Stimulated activated naive B cell treated with anti-CD40 and anti-IgM and Interleukin-4, amounts not matched to agents 10 μg/mL and 1 μg/mL and 100 μg/mL, for 72 hours (primary cell): Measurements from ENCODE around the gene OR2M5.

Experiments used
- ATAC-seq, 2 donors: fragments of 150-1000 bp; cut with Tn5 transposase; replicated peaks; 2 replicates each; pipeline ENCODE4 v1.10.0; 2021; ENCODE audit warnings: moderate library complexity in 1 of 2
- DNase-seq: peaks from one replicate; pipeline ENCODE4 v3.0.0; 2021
- H3K27ac Mint-ChIP-seq: one replicate; pipeline ENCODE4 v1.8.0; 2022; ENCODE audit warnings: mild to moderate bottlenecking, mixed read lengths
- H3K27me3 Mint-ChIP-seq, 2 donors: one replicate each; pipeline ENCODE4 v1.8.0; 2022; ENCODE audit warnings: mixed read lengths in 2 of 2
- H3K36me3 Mint-ChIP-seq, 2 donors: one replicate each; pipeline ENCODE4 v1.8.0; 2022; ENCODE audit warnings: mixed read lengths in 2 of 2, mild to moderate bottlenecking in 1 of 2
- H3K4me1 Mint-ChIP-seq, 2 donors: one replicate each; pipeline ENCODE4 v1.8.0; 2022; ENCODE audit warnings: mixed read lengths in 2 of 2, mild to moderate bottlenecking in 1 of 2
- H3K4me3 Mint-ChIP-seq, 2 donors: one replicate each; pipeline ENCODE4 v1.8.0; 2022; ENCODE audit warnings: mild to moderate bottlenecking in 2 of 2, mixed read lengths in 2 of 2, moderate library complexity in 1 of 2
- H3K9me3 Mint-ChIP-seq, 2 donors: one replicate each; pipeline ENCODE4 v1.8.0; 2022; ENCODE audit warnings: mixed read lengths in 2 of 2, mild to moderate bottlenecking in 1 of 2

OR2M5 gene

GRCh38 chr1:248144513-248145198, at the start of gene OR2M5:
Gene OR2M5 (plus strand): TSS chr1:248145148. CDS start chr1:248145148, 0 bp downstream.
- peaks cover 6 to 8% of the 10 kb centered on the region in 2 donors for H3K9me3 Mint-ChIP-seq
- no peak within 1 kb of the TSS for H3K4me3 Mint-ChIP-seq

GRCh38 chr1:248098529-248098928, 46.4 kb upstream of the OR2M5 start:
- H3K27me3 Mint-ChIP-seq, result no peaks in the 10 kb centered on the region
- no peak for DNase-seq
- H3K4me3 Mint-ChIP-seq, result no peak overlapping the region
- H3K9me3 Mint-ChIP-seq, result no peaks in the 10 kb centered on the region
- H3K4me1 Mint-ChIP-seq, result no peaks in the 10 kb centered on the region
- no peak for ATAC-seq
- H3K27ac Mint-ChIP-seq, result no peak overlapping the region
- H3K36me3 Mint-ChIP-seq, result no peaks in the 10 kb centered on the region

More at GRCh38 chr1:248144513-248145198, at the start of gene OR2M5:
- no peak within 1 kb of the TSS for H3K27ac Mint-ChIP-seq
- ATAC-seq (no peak), DNase-seq (no peak)
- H3K36me3 Mint-ChIP-seq, result no peaks in the 10 kb centered on the region
- peaks cover 2 to 7% of the 10 kb centered on the region in 2 donors for H3K4me1 Mint-ChIP-seq
- H3K27me3 Mint-ChIP-seq, result no peaks in the 10 kb centered on the region

GRCh38 chr1:248102847-248103246, 42.1 kb upstream of the OR2M5 start:
- no peaks in the 10 kb centered on the region for H3K4me1 Mint-ChIP-seq

GRCh38 chr1:248111157-248111556, 33.8 kb upstream of the OR2M5 start:
- DNase-seq (no peak), ATAC-seq (no peak)
- Mint-ChIP-seq H3K9me3 (peaks cover 27% of the 10 kb centered on the region in 2 donors), H3K27me3 (no peaks in the 10 kb centered on the region), H3K36me3 (peaks cover 7% of the 10 kb centered on the region in 2 donors), H3K4me1 (no peaks in the 10 kb centered on the region), H3K27ac (no peak overlapping the region), H3K4me3 (no peak overlapping the region)

More at GRCh38 chr1:248102847-248103246, 42.1 kb upstream of the OR2M5 start:
- Mint-ChIP-seq H3K4me3 (no peak overlapping the region), H3K36me3 (no peaks in the 10 kb centered on the region), H3K27ac (no peak overlapping the region), H3K27me3 (no peaks in the 10 kb centered on the region), H3K9me3 (peaks cover 4 to 14% of the 10 kb centered on the region in 2 donors)
- no peak for DNase-seq
- no peak for ATAC-seq

- Mint-ChIP-seq H3K4me1 (no peaks in the 10 kb centered on the region), H3K4me3 (no peak overlapping the region), H3K27me3 (no peaks in the 10 kb centered on the region), H3K9me3 (peaks cover 17 to 20% of the 10 kb centered on the region in 2 donors), H3K36me3 (peaks cover 7% of the 10 kb centered on the region in 2 donors), H3K27ac (no peak overlapping the region)
- ATAC-seq (no peak), DNase-seq (no peak)
Measured at GRCh38 chr1:248114890-248115289, 30.1 kb upstream of the OR2M5 start.

- no peaks in the 10 kb centered on the region for H3K4me1 Mint-ChIP-seq
- H3K27me3 Mint-ChIP-seq, result no peaks in the 10 kb centered on the region
- H3K36me3 Mint-ChIP-seq, result no peaks in the 10 kb centered on the region
Measured at GRCh38 chr1:248127653-248128052, 17.3 kb upstream of the OR2M5 start.

GRCh38 chr1:248136811-248137210, 8.1 kb upstream of the OR2M5 start:
- H3K4me1 Mint-ChIP-seq, result no peaks in the 10 kb centered on the region
- H3K27ac Mint-ChIP-seq, result no peak overlapping the region
- H3K9me3 Mint-ChIP-seq, result peaks cover 3 to 22% of the 10 kb centered on the region in 2 donors
- H3K4me3 Mint-ChIP-seq, result no peak overlapping the region
- DNase-seq (no peak), ATAC-seq (no peak)
- no peaks in the 10 kb centered on the region for H3K27me3 Mint-ChIP-seq
- no peaks in the 10 kb centered on the region for H3K36me3 Mint-ChIP-seq

More at GRCh38 chr1:248127653-248128052, 17.3 kb upstream of the OR2M5 start:
- no peak overlapping the region for H3K4me3 Mint-ChIP-seq
- ATAC-seq, result no peak
- DNase-seq, result no peak
- peaks cover 12 to 29% of the 10 kb centered on the region in 2 donors for H3K9me3 Mint-ChIP-seq
- no peak overlapping the region for H3K27ac Mint-ChIP-seq

- Mint-ChIP-seq H3K27me3 (no peaks in the 10 kb centered on the region), H3K36me3 (no peaks in the 10 kb centered on the region), H3K27ac (no peak overlapping the region), H3K4me1 (no peaks in the 10 kb centered on the region), H3K9me3 (peaks cover 0 to 1% of the 10 kb centered on the region in 2 donors), H3K4me3 (no peak overlapping the region)
- DNase-seq, result no peak
- ATAC-seq, result no peak
Measured at GRCh38 chr1:248140846-248141245, 4.1 kb upstream of the OR2M5 start.

DNA sequence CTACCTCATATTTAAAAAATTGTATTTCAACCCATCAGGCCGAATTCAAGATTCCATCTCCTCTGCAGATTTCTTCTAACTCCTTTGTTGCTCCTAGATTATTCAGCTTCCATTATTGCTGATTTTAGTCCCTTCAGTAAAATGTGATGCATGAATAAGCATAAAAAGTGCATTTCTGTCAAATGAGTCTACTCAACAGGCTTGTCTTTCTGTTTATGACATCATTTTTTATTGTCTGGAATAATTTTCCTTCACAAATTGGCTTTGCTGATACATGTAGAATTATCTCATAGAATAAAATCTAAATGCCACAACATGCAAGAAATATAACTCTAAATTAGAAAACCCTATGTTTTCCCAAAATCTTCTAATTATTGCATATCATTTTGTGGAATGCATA, 1.6 kb upstream of the OR2M5 start:
- no peaks in the 10 kb centered on the region for H3K36me3 Mint-ChIP-seq
- peaks cover 6 to 8% of the 10 kb centered on the region in 2 donors for H3K9me3 Mint-ChIP-seq
- DNase-seq (no peak), ATAC-seq (no peak)
- no peaks in the 10 kb centered on the region for H3K27me3 Mint-ChIP-seq
- H3K4me3 Mint-ChIP-seq, result no peak overlapping the region
- H3K4me1 Mint-ChIP-seq, result no peaks in the 10 kb centered on the region
- no peak overlapping the region for H3K27ac Mint-ChIP-seq

DNA sequence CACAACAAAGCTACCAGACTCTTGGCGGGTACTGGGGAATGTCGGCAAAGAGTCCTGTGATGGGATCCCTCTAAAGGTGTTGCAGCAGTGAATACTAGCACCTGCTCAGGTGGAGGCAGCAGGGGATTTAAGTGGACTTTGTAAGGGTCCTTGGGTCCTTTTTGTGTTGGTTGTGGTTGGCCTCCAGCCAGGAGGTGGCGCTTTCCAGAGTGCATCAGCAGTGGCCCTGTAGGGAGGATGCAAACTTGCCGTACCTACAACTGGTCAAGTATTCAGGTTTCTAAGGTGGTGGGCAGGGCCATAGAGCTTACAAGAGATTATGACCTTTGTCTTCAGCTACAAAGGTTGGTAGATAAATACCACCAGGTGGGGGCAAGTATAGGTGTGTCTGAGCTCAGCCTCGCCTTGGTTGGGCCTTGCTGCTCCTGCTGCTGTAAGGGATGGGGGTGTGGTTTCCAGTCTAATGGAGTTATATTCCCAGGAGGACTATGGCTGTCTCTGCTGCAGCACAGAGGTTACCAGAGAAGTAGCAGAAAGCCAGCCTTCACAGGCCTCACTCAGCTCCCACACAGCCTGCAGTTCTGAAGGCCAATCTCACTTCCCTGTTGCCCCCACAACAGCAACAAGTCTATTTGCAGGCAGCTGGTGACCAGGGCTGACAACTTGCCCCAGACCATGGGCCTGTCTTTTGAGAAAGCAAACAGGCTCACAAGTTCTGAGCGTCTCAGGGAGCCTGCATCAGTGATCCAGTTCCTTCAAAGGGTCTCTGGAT, 7.3 kb downstream of the OR2M5 start:
- Mint-ChIP-seq H3K9me3 (peaks cover 4 to 8% of the 10 kb centered on the region in 2 donors), H3K27ac (peak overlapping the region; percentile 31), H3K27me3 (no peaks in the 10 kb centered on the region), H3K36me3 (no peaks in the 10 kb centered on the region), H3K4me1 (peaks cover 5 to 17% of the 10 kb centered on the region in 2 donors), H3K4me3 (no peak overlapping the region)
- ATAC-seq (peak; percentile 68 to 90), DNase-seq (no peak)

GRCh38 chr1:248155927-248156326, 11.0 kb downstream of the OR2M5 start:
- no peaks in the 10 kb centered on the region for H3K27me3 Mint-ChIP-seq
- H3K4me1 Mint-ChIP-seq, result peaks cover 2 to 9% of the 10 kb centered on the region in 2 donors
- no peak overlapping the region for H3K27ac Mint-ChIP-seq
- H3K36me3 Mint-ChIP-seq, result no peaks in the 10 kb centered on the region
- H3K4me3 Mint-ChIP-seq, result no peak overlapping the region
- DNase-seq (no peak), ATAC-seq (no peak)
- H3K9me3 Mint-ChIP-seq, result no peaks in the 10 kb centered on the region

DNA sequence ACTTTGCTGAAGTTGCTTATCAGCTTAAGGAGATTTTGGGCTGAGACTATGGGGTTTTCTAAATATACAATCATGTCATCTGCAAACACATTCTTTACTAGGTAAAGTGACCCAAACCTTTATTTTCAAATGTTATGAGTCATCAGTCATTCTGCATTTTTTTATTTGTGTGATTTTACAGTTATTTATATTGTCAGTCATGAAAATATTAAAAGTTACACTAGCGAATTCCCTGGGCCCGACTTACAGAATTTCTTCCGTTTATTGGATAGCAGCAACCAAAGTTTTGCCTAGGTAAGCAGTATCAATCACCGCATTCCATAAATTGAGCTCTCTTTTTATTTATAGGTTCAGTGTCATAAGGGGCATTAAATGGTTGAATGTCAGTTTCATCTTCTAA, 13.8 kb downstream of the OR2M5 start:
- ATAC-seq (no peak), DNase-seq (no peak)
- Mint-ChIP-seq H3K27me3 (no peaks in the 10 kb centered on the region), H3K4me3 (no peak overlapping the region), H3K9me3 (no peaks in the 10 kb centered on the region), H3K27ac (no peak overlapping the region), H3K36me3 (no peaks in the 10 kb centered on the region), H3K4me1 (no peaks in the 10 kb centered on the region)

GRCh38 chr1:248164031-248164430, 19.1 kb downstream of the OR2M5 start:
- Mint-ChIP-seq H3K4me1 (no peaks in the 10 kb centered on the region), H3K36me3 (no peaks in the 10 kb centered on the region), H3K9me3 (peaks cover 5 to 6% of the 10 kb centered on the region in 2 donors), H3K27me3 (no peaks in the 10 kb centered on the region), H3K4me3 (no peak overlapping the region), H3K27ac (no peak overlapping the region)
- ATAC-seq (no peak), DNase-seq (no peak)

GRCh38 chr1:248165186-248165585, 20.2 kb downstream of the OR2M5 start:
- Mint-ChIP-seq H3K4me3 (no peak overlapping the region), H3K4me1 (no peaks in the 10 kb centered on the region), H3K9me3 (peaks cover 5 to 6% of the 10 kb centered on the region in 2 donors), H3K27me3 (no peaks in the 10 kb centered on the region), H3K36me3 (no peaks in the 10 kb centered on the region), H3K27ac (no peak overlapping the region)
- ATAC-seq (no peak), DNase-seq (no peak)

DNA sequence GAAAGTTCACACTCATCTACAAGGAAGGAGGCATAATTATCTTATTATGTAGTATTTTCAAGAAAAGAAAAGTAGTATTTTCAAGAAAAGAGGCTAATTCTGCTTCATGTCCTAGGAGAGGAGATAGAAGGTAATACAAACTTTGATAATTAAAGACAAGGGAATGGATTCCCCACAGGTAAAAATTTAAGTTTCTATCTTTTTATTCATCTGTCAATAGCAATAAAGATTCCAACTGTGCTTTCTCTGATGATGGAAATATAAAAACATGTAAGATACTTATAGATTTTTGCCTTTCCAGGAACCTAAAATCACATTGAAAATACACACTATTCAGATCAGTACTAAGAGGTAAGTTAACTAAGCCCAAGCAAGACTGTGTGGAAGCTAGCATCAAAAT, 29.6 kb downstream of the OR2M5 start, which contains the start of gene OR2M2:
TSS of gene OR2M2 (plus strand) at position 301 of the 400 bp plus-strand sequence. CDS start 5,165 bp downstream, outside the sequence.
- Mint-ChIP-seq H3K27me3 (no peaks in the 10 kb centered on the region), H3K9me3 (peaks cover 0 to 2% of the 10 kb centered on the region in 2 donors)

More for the DNA sequence above, 29.6 kb downstream of the OR2M5 start, which contains the start of gene OR2M2:
- no peak for DNase-seq
- H3K4me1 Mint-ChIP-seq, result no peaks in the 10 kb centered on the region
- ATAC-seq, result no peak
- no peak within 1 kb of the TSS for H3K4me3 Mint-ChIP-seq
- no peak within 1 kb of the TSS for H3K27ac Mint-ChIP-seq
- H3K36me3 Mint-ChIP-seq, result no peaks in the 10 kb centered on the region
